Stimulated activated naive CD8-positive, alpha-beta T cell treated with anti-CD3 and anti-CD28 coated beads, Interleukin-15, Interleukin-2, amounts not matched to agents 100 ng/mL and 50 ng/mL, for 24 hours (primary cell): ENCODE results near the gene SERPINA12.

ENCODE experiments used
- H3K27ac Mint-ChIP-seq: one replicate; pipeline ENCODE4 v1.8.0; 2021; ENCODE audit warnings: mild to moderate bottlenecking, mixed read lengths
- H3K27me3 Mint-ChIP-seq: one replicate; pipeline ENCODE4 v1.8.0; 2021; ENCODE audit warnings: mixed read lengths
- H3K36me3 Mint-ChIP-seq: one replicate; pipeline ENCODE4 v1.8.0; 2021; ENCODE audit warnings: low read depth, mixed read lengths
- H3K4me1 Mint-ChIP-seq: one replicate; pipeline ENCODE4 v1.8.0; 2021; ENCODE audit warnings: low read depth, mixed read lengths
- H3K4me3 Mint-ChIP-seq: one replicate; pipeline ENCODE4 v1.8.0; 2021; ENCODE audit warnings: mild to moderate bottlenecking, mixed read lengths
- H3K9me3 Mint-ChIP-seq: one replicate; pipeline ENCODE4 v1.8.0; 2021; ENCODE audit warnings: mixed read lengths

SERPINA12 gene

GRCh38 chr14:94451091-94451771 is 58.0 kb downstream of the SERPINA12 start:
- Mint-ChIP-seq H3K27ac (no peak overlapping the region), H3K27me3 (peaks cover 25% of the 10 kb centered on the region), H3K4me1 (no peaks in the 10 kb centered on the region), H3K4me3 (no peak overlapping the region), H3K36me3 (no peaks in the 10 kb centered on the region), H3K9me3 (no peaks in the 10 kb centered on the region)

- no peaks in the 10 kb centered on the region for H3K9me3 Mint-ChIP-seq
- no peak overlapping the region for H3K27ac Mint-ChIP-seq
- peaks cover 21% of the 10 kb centered on the region for H3K27me3 Mint-ChIP-seq
- no peak overlapping the region for H3K4me3 Mint-ChIP-seq
- no peaks in the 10 kb centered on the region for H3K36me3 Mint-ChIP-seq
- H3K4me1 Mint-ChIP-seq: no peaks in the 10 kb centered on the region
Observed at GRCh38 chr14:94450722-94451090, 58.6 kb downstream of the SERPINA12 start.

GRCh38 chr14:94449930-94450329 is 59.3 kb downstream of the SERPINA12 start:
- Mint-ChIP-seq H3K9me3 (no peaks in the 10 kb centered on the region), H3K27ac (no peak overlapping the region), H3K4me1 (no peaks in the 10 kb centered on the region)

GRCh38 chr14:94448071-94448808 is 61.0 kb downstream of the SERPINA12 start:
- Mint-ChIP-seq H3K36me3 (no peaks in the 10 kb centered on the region), H3K4me3 (no peak overlapping the region), H3K4me1 (no peaks in the 10 kb centered on the region), H3K27me3 (peaks cover 15% of the 10 kb centered on the region), H3K9me3 (no peaks in the 10 kb centered on the region), H3K27ac (no peak overlapping the region)

More at GRCh38 chr14:94449930-94450329, 59.3 kb downstream of the SERPINA12 start:
- Mint-ChIP-seq H3K27me3 (peaks cover 18% of the 10 kb centered on the region), H3K36me3 (no peaks in the 10 kb centered on the region), H3K4me3 (no peak overlapping the region)

GRCh38 chr14:94447206-94447605 is 62.1 kb downstream of the SERPINA12 start:
- H3K4me3 Mint-ChIP-seq: no peak overlapping the region

GRCh38 chr14:94446126-94446525 is 63.1 kb downstream of the SERPINA12 start:
- Mint-ChIP-seq H3K9me3 (no peaks in the 10 kb centered on the region), H3K4me1 (no peaks in the 10 kb centered on the region), H3K4me3 (no peak overlapping the region), H3K27me3 (peaks cover 18% of the 10 kb centered on the region), H3K27ac (no peak overlapping the region), H3K36me3 (no peaks in the 10 kb centered on the region)

More at GRCh38 chr14:94447206-94447605, 62.1 kb downstream of the SERPINA12 start:
- no peaks in the 10 kb centered on the region for H3K4me1 Mint-ChIP-seq
- H3K36me3 Mint-ChIP-seq: no peaks in the 10 kb centered on the region
- H3K27ac Mint-ChIP-seq: no peak overlapping the region
- no peaks in the 10 kb centered on the region for H3K9me3 Mint-ChIP-seq
- peaks cover 15% of the 10 kb centered on the region for H3K27me3 Mint-ChIP-seq

GRCh38 chr14:94445003-94445402 is 64.3 kb downstream of the SERPINA12 start:
- H3K27ac Mint-ChIP-seq: no peak overlapping the region
- H3K27me3 Mint-ChIP-seq: peaks cover 8% of the 10 kb centered on the region
- no peaks in the 10 kb centered on the region for H3K36me3 Mint-ChIP-seq
- H3K4me3 Mint-ChIP-seq: no peak overlapping the region
- no peaks in the 10 kb centered on the region for H3K9me3 Mint-ChIP-seq
- no peaks in the 10 kb centered on the region for H3K4me1 Mint-ChIP-seq

- Mint-ChIP-seq H3K27ac (no peak overlapping the region), H3K4me1 (no peaks in the 10 kb centered on the region), H3K36me3 (no peaks in the 10 kb centered on the region), H3K9me3 (no peaks in the 10 kb centered on the region), H3K27me3 (peaks cover 4% of the 10 kb centered on the region), H3K4me3 (no peak overlapping the region)
Observed at GRCh38 chr14:94441531-94442205, 67.6 kb downstream of the SERPINA12 start.

GRCh38 chr14:94441130-94441529 is 68.1 kb downstream of the SERPINA12 start:
- Mint-ChIP-seq H3K36me3 (no peaks in the 10 kb centered on the region), H3K4me1 (no peaks in the 10 kb centered on the region), H3K27me3 (peaks cover 4% of the 10 kb centered on the region), H3K27ac (no peak overlapping the region), H3K4me3 (no peak overlapping the region), H3K9me3 (no peaks in the 10 kb centered on the region)

- Mint-ChIP-seq H3K9me3 (no peaks in the 10 kb centered on the region), H3K4me3 (no peak overlapping the region), H3K27me3 (peaks cover 15% of the 10 kb centered on the region), H3K36me3 (no peaks in the 10 kb centered on the region), H3K27ac (no peak overlapping the region), H3K4me1 (no peaks in the 10 kb centered on the region)
Observed at GRCh38 chr14:94439453-94440057, 69.7 kb downstream of the SERPINA12 start.
